NB4 (cell line): ENCODE results near the gene TNFRSF8.
A peak's percentile ranks its signal among the peaks of the same experiment; 100 is the strongest.

Source experiments
- DNase-seq: peaks from one replicate; pipeline ENCODE4 v3.0.0; 2010; ENCODE audit warnings: low read depth
- H3K4me3 ChIP-seq: one replicate; pipeline ENCODE4 v1.5.1; 2011; ENCODE audit warnings: mild to moderate bottlenecking, low read depth, low read length, moderate library complexity
- MYC ChIP-seq: IDR thresholded peaks from 2 replicates; pipeline ENCODE4 v1.6.1; 2011; ENCODE audit warnings: low read depth, low read length
- POLR2A ChIP-seq: IDR thresholded peaks from 2 replicates; pipeline ENCODE4 v1.6.1; 2011; ENCODE audit warnings: mild to moderate bottlenecking; ENCODE audit not compliant: insufficient read length; ENCODE audit errors: extremely low read depth
- TF ChIP-seq, protein P1 (sequence below): IDR thresholded peaks from 2 replicates; pipeline ENCODE4 v1.6.1; 2011; ENCODE audit warnings: low read depth, low read length
- TF ChIP-seq, protein P2 (sequence below): IDR thresholded peaks from one replicate; pipeline ENCODE4 v1.5.1; 2012; ENCODE audit warnings: low read depth, low read length

Gene TNFRSF8

DNA sequence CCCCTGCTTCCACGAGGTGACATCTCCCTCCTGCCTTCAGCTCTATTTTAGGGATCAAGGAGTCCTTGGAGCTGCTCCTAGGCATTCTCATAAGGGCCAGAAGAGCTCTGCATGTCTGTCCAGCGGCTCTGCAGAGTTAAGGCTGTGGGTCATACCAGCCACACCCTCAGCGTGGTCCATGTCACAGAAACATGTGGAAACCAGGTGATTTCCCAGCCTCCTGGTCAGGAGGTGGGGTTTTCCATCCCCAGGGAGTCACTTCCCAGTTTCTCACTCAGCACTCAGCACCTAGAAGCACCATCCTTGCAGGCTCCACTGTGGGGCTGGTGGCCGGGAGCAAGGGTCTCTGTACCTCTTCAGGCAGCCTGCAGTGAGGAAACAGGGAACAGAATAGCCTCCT is 102.2 kb downstream of the TNFRSF8 start:
- TF ChIP-seq, protein P1, sequence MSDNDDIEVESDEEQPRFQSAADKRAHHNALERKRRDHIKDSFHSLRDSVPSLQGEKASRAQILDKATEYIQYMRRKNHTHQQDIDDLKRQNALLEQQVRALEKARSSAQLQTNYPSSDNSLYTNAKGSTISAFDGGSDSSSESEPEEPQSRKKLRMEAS: no peak
- no peak for TF ChIP-seq MYC
- TF ChIP-seq POLR2A: no peak
- TF ChIP-seq, protein P2, sequence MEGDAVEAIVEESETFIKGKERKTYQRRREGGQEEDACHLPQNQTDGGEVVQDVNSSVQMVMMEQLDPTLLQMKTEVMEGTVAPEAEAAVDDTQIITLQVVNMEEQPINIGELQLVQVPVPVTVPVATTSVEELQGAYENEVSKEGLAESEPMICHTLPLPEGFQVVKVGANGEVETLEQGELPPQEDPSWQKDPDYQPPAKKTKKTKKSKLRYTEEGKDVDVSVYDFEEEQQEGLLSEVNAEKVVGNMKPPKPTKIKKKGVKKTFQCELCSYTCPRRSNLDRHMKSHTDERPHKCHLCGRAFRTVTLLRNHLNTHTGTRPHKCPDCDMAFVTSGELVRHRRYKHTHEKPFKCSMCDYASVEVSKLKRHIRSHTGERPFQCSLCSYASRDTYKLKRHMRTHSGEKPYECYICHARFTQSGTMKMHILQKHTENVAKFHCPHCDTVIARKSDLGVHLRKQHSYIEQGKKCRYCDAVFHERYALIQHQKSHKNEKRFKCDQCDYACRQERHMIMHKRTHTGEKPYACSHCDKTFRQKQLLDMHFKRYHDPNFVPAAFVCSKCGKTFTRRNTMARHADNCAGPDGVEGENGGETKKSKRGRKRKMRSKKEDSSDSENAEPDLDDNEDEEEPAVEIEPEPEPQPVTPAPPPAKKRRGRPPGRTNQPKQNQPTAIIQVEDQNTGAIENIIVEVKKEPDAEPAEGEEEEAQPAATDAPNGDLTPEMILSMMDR: no peak
- no peak overlapping the region for H3K4me3 ChIP-seq
- DNase-seq: no peak

DNA sequence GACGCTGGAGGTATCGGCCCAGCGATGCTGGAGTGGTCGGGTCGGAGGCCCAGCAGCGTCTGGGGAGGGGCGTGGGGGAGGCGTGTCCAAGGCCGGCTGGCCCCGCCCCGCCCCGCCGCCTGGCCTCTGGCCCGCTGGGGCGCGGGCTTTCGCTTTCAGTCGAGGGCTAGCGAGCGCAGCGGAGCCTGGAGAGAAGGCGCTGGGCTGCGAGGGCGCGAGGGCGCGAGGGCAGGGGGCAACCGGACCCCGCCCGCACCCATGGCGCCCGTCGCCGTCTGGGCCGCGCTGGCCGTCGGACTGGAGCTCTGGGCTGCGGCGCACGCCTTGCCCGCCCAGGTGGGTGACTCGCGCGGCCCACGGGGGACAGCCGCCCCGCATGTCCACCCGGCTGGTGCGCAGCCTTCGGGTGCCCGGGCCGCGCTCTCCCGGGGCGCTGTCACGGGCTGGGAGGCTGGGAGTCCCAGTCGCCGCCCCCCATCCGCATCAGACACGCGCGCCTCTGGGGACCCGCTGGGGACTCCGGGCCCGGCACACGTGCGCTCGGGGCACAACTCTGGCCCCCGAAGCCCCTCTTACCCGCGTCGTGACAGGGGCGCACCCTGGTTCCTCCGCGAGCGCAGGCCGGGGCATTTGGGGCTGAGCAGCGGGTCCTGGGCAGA is 103.9 kb downstream of the TNFRSF8 start, which contains the start of gene TNFRSF1B:
Gene TNFRSF1B (plus strand): TSS at position 158 of the 659 bp plus-strand sequence. CDS start 101 bp downstream, at position 259.
- H3K4me3 ChIP-seq: peak within 1 kb of the TSS; percentile 65
- TF ChIP-seq, protein P1: no peak
- TF ChIP-seq MYC: no peak
- no peak for TF ChIP-seq POLR2A
- TF ChIP-seq, protein P2: no peak
- peak; percentile 68 for DNase-seq

DNA sequence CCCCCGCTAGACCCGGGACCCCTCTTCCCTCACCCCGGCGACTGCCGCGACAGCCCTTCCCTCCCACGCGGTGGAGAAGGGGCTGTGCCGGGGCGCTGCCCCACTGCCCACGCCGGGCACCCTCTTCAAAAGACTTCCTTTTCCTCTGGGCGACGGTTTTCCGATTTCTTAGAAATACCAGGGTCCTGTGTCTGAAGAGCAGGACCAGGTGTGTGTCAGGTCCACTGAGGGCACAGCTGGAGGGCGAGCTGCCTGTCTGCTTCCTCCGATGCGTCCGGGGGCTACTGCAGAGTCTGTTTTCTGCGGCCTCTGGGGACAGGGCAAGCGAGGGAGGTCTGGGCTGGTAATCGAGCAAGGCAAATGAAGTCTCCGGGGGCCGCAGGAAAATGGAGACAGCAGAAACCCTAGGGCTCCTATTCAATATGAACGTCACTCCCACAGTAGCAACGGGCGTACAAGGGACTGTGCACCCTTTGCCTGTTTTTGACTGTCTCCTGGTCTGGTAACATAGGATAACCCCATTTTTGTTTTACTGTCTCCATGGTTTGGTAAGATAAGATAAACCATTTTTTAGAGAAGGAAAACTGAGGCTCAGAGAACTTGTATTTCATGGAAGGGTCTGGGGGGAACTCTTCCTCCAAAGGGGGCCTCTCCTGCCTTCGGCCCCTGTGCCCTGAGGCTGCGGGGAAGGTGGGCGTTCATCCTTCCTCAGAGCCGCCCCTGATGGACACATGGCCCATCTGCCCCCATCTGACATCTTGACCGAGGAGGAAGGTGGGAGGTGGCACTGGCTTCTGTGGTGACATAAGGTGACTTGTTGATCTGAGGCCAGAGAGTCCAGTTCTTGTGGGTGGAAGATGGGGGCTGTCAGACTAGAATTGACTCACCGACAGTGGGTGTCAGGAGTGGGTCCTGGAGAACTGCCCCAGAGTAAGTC is 104.7 kb downstream of the TNFRSF8 start:
- DNase-seq: peak; percentile 74
- TF ChIP-seq POLR2A (no peak), MYC (no peak)
- TF ChIP-seq, protein P1: no peak
- TF ChIP-seq, protein P2: no peak
- peak overlapping the region; percentile 65 for H3K4me3 ChIP-seq

DNA sequence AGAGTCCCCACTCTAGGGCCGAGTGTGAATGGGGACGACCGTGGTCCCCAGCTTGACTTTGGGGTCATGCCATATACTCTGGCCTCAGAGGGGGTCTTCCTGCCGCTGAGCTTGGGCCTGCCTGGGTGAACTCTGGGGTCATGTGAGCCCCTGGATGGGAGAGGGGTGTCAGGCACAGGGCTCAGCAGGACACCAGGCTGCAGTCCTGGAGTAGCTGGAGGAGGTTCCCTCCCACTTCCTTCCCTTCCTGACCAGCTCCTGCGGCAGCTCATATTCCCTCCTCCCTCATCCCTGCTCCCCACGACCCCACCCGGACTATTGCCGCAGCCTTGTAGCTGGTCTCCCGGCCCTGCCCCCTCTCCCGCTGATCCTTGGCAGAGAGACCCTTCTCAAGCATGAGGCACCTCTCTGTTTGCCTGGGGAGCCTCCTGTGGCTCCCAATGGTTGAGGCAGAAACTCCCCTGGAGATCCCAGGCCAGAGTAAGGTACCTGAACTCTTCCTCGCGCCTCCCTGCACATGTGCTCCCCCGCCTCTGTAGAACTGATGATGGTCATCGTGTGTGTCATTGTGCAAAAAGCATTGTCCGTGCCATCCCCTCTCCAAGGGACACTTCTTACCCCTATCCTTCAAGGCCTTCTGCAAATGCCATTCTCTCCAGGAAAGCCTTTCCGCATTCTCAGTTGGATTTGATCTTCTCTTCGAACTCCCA is 105.5 kb downstream of the TNFRSF8 start:
- peak; percentile 37 for DNase-seq
- H3K4me3 ChIP-seq: peak overlapping the region; percentile 65
- no peak for TF ChIP-seq POLR2A
- TF ChIP-seq, protein P2: no peak
- TF ChIP-seq, protein P1: no peak

DNA sequence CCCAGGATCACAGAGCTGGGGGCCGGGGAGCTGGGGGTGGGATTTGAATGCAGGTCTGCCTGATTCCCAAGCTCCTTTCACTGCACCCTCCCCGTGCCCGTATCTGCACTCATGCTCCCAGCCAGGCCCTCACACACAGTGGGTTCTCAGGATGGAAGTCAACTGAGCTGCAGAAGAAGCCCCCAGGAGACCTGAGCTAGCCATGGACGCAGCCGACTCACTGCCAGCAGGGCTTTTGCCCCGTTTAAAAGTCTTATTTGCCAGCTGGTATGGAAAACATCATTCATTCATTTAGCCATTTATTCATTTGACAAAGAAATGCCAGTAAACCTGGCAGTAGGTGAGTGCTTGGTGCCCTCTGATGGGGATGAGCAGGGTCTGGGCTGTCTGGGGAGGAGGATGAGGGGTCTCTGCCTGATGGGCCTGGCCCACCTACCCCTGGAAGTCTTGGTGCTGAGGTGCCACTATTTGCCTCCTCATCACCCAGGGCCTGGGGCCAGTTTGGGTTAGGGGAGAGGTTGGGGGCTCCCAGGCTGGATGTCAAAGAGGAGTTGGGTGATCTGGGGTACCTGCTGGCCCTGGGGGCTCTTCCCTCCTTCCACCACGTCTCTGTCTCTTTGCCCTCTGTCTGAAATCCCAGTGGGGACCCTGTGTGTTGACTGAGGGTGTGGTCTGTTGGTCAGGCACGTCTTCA is 106.5 kb downstream of the TNFRSF8 start:
- no peak for DNase-seq
- TF ChIP-seq POLR2A: no peak
- TF ChIP-seq, protein P2: no peak
- TF ChIP-seq, protein P1: no peak
- no peak overlapping the region for H3K4me3 ChIP-seq
